ENCODE measurements around the gene ARF1.

ARF1 gene

DNA sequence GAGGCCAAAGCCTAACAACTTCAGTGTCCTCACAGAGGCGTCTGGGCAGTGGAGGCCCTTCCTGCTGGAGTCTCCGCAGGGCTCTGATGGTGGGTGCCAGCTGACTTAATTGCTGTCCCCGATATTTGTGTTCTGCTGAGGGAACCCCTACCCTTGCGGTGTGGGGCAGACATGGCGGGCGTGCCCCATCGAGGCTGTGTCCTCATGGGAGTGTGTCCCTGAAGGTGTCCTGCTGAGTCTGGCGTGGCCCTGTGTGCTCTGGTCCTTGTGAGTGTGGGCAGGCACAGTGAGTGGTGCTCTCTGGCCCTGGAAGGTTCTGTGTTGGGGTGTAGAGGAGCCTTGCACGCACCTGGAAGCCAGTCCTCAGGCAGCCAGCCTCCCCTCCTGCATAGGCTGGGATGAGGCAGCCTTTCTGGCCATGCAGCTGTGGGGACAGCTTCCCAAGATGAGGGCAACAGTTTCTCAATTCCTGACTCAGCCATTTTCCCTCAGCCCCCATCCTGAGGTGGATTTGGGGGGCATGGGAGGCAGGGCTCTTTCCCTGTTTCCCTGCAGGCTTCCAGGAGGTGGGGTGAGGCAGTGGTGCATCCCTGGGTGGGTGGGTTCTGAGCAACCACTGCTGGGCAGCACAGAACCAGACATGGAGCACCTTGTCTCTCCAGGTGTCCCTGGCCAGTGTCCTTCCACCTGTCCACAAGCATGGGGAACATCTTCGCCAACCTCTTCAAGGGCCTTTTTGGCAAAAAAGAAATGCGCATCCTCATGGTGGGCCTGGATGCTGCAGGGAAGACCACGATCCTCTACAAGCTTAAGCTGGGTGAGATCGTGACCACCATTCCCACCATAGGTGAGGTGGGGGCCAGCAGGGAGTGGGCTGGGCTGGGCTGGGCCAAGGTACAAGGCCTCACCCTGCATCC, 14.2 kb downstream of the ARF1 start:
- H3F3A ChIP-seq (ENCODE audit: insufficient read depth), result peaks cover 17% of the 10 kb centered on the region
- peaks cover 20% of the 10 kb centered on the region for H4K20me1 ChIP-seq (ENCODE audit: low read depth, low read length)
- no peak overlapping the region for H3K4me2 ChIP-seq (ENCODE audit: low read depth, low read length, poor library complexity, severe bottlenecking)
- H3K79me2 ChIP-seq (ENCODE audit: insufficient read depth, low read length), result peaks cover 59% of the 10 kb centered on the region
- no peaks in the 10 kb centered on the region for H3K9me2 ChIP-seq (replicated peaks; ENCODE audit: insufficient read depth, low read length)
- no peak overlapping the region for H3K4me3 ChIP-seq (ENCODE audit: insufficient read depth, low read length, poor library complexity, severe bottlenecking)
- H3K9ac ChIP-seq (ENCODE audit: low read length), result no peak overlapping the region
- H2AFZ ChIP-seq (ENCODE audit: low read depth, low read length, severe bottlenecking), result no peak overlapping the region
- H3K9me3 ChIP-seq (ENCODE audit: insufficient read depth, low read length), result peaks cover 20% of the 10 kb centered on the region; the same call in 1 of the 2 replicates
- no peaks in the 10 kb centered on the region for H3K27me3 ChIP-seq (ENCODE audit: low read length)
- peaks cover 31% of the 10 kb centered on the region for H3K36me3 ChIP-seq (ENCODE audit: low read length)
- H3K27ac ChIP-seq (ENCODE audit: low read depth, low read length), result no peak overlapping the region
- TF ChIP-seq, protein P1, sequence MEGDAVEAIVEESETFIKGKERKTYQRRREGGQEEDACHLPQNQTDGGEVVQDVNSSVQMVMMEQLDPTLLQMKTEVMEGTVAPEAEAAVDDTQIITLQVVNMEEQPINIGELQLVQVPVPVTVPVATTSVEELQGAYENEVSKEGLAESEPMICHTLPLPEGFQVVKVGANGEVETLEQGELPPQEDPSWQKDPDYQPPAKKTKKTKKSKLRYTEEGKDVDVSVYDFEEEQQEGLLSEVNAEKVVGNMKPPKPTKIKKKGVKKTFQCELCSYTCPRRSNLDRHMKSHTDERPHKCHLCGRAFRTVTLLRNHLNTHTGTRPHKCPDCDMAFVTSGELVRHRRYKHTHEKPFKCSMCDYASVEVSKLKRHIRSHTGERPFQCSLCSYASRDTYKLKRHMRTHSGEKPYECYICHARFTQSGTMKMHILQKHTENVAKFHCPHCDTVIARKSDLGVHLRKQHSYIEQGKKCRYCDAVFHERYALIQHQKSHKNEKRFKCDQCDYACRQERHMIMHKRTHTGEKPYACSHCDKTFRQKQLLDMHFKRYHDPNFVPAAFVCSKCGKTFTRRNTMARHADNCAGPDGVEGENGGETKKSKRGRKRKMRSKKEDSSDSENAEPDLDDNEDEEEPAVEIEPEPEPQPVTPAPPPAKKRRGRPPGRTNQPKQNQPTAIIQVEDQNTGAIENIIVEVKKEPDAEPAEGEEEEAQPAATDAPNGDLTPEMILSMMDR (IDR thresholded peaks at IDR 0.05; ENCODE audit: insufficient read depth, low read length, poor library complexity, severe bottlenecking), result no peak
- TF ChIP-seq EZH2phosphoT487 (conservative IDR thresholded peaks at IDR 0.05; ENCODE audit: low read length), result no peak

DNA sequence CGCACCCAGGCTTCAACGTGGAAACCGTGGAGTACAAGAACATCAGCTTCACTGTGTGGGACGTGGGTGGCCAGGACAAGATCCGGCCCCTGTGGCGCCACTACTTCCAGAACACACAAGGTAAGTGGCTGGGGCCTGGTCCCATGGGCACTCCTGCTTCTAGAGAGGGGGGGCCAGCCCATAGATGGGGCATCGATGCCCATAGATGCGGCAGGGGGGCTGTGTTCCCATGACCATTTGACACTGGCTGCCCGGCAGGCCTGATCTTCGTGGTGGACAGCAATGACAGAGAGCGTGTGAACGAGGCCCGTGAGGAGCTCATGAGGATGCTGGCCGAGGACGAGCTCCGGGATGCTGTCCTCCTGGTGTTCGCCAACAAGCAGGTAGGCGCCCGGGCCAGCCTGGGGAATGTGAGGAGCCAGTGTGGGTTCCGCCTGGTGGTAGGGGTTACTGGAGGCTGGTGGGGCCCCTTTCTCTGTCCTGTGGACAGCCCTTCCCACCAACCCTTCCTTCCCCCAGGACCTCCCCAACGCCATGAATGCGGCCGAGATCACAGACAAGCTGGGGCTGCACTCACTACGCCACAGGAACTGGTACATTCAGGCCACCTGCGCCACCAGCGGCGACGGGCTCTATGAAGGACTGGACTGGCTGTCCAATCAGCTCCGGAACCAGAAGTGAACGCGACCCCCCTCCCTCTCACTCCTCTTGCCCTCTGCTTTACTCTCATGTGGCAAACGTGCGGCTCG, 15.0 kb downstream of the ARF1 start:
- Histone ChIP-seq H4K20me1 (ENCODE audit: low read depth, low read length) (peaks cover 20% of the 10 kb centered on the region), H3K9me2 (replicated peaks; ENCODE audit: insufficient read depth, low read length) (no peaks in the 10 kb centered on the region), H3F3A (ENCODE audit: insufficient read depth) (peaks cover 19% of the 10 kb centered on the region), H3K4me2 (ENCODE audit: low read depth, low read length, poor library complexity, severe bottlenecking) (no peak overlapping the region), H3K27me3 (ENCODE audit: low read length) (no peaks in the 10 kb centered on the region), H3K9me3 (ENCODE audit: insufficient read depth, low read length) (peaks cover 20% of the 10 kb centered on the region; the same call in 1 of the 2 replicates), H3K79me2 (ENCODE audit: insufficient read depth, low read length) (peaks cover 51% of the 10 kb centered on the region), H3K27ac (ENCODE audit: low read depth, low read length) (no peak overlapping the region), H3K9ac (ENCODE audit: low read length) (no peak overlapping the region), H3K4me3 (ENCODE audit: insufficient read depth, low read length, poor library complexity, severe bottlenecking) (no peak overlapping the region), H2AFZ (ENCODE audit: low read depth, low read length, severe bottlenecking) (no peak overlapping the region), H3K36me3 (ENCODE audit: low read length) (peaks cover 22% of the 10 kb centered on the region)
- no peak for TF ChIP-seq EZH2phosphoT487 (conservative IDR thresholded peaks at IDR 0.05; ENCODE audit: low read length)
- TF ChIP-seq, protein P1 (IDR thresholded peaks at IDR 0.05; ENCODE audit: insufficient read depth, low read length, poor library complexity, severe bottlenecking), result no peak

DNA sequence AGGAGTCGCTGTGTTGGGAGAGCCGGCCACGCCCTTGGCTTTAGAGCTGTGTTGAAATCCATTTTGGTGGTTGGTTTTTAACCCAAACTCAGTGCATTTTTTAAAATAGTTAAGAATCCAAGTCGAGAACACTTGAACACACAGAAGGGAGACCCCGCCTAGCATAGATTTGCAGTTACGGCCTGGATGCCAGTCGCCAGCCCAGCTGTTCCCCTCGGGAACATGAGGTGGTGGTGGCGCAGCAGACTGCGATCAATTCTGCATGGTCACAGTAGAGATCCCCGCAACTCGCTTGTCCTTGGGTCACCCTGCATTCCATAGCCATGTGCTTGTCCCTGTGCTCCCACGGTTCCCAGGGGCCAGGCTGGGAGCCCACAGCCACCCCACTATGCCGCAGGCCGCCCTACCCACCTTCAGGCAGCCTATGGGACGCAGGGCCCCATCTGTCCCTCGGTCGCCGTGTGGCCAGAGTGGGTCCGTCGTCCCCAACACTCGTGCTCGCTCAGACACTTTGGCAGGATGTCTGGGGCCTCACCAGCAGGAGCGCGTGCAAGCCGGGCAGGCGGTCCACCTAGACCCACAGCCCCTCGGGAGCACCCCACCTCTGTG, 15.9 kb downstream of the ARF1 start:
- Histone ChIP-seq H3K36me3 (ENCODE audit: low read length) (peaks cover 13% of the 10 kb centered on the region), H4K20me1 (ENCODE audit: low read depth, low read length) (peaks cover 16% of the 10 kb centered on the region), H3K27me3 (ENCODE audit: low read length) (no peaks in the 10 kb centered on the region), H3K4me2 (ENCODE audit: low read depth, low read length, poor library complexity, severe bottlenecking) (no peak overlapping the region), H3K9me3 (ENCODE audit: insufficient read depth, low read length) (peaks cover 14% of the 10 kb centered on the region; the same call in 1 of the 2 replicates), H3K79me2 (ENCODE audit: insufficient read depth, low read length) (peaks cover 41% of the 10 kb centered on the region), H3K4me3 (ENCODE audit: insufficient read depth, low read length, poor library complexity, severe bottlenecking) (no peak overlapping the region), H3F3A (ENCODE audit: insufficient read depth) (peaks cover 19% of the 10 kb centered on the region), H3K9ac (ENCODE audit: low read length) (no peak overlapping the region), H2AFZ (ENCODE audit: low read depth, low read length, severe bottlenecking) (no peak overlapping the region), H3K27ac (ENCODE audit: low read depth, low read length) (no peak overlapping the region), H3K9me2 (replicated peaks; ENCODE audit: insufficient read depth, low read length) (no peaks in the 10 kb centered on the region)
- no peak for TF ChIP-seq EZH2phosphoT487 (conservative IDR thresholded peaks at IDR 0.05; ENCODE audit: low read length)
- TF ChIP-seq, protein P1 (IDR thresholded peaks at IDR 0.05; ENCODE audit: insufficient read depth, low read length, poor library complexity, severe bottlenecking), result no peak

All from SU-DHL-6 (cell line).